Kidney epithelial cell (primary cell): ENCODE data around the gene ANKRD28. TPM values are rescaled to one million over a fixed set of nuclear protein-coding genes. Genes with fewer than 3 reads are reported as not detected.

ENCODE experiments used
- DNase-seq: peaks from one replicate; pipeline ENCODE4 v3.0.0-alpha.2; 2010; ENCODE audit warnings: low read depth
- H3K27me3 ChIP-seq: 2 replicates; pipeline ENCODE4 v1.6.0; 2011; ENCODE audit warnings: low read length; ENCODE audit not compliant: control insufficient read depth, insufficient read depth
- H3K36me3 ChIP-seq: 2 replicates; pipeline ENCODE4 v1.5.1; 2011; ENCODE audit warnings: low read length; ENCODE audit not compliant: control insufficient read depth, insufficient read depth
- H3K4me3 ChIP-seq: 2 replicates; pipeline ENCODE4 v1.5.1; 2011; ENCODE audit warnings: low read depth, mild to moderate bottlenecking, control low read depth, low read length
- CTCF ChIP-seq: IDR thresholded peaks from 2 replicates; pipeline ENCODE4 v1.5.1; 2011; ENCODE audit warnings: mild to moderate bottlenecking, moderate library complexity, low read length, control low read depth, inconsistent platforms; ENCODE audit not compliant: insufficient read depth, poor library complexity, severe bottlenecking
- total RNA-seq: library from RNA; depleted of rRNA; stranded (reverse); fragments of >200 nt; gene quantifications from 2 replicates; pipeline ENCODE4 v1.2.3, GENCODE V29; 2015

ANKRD28 gene
- total RNA-seq, 1 donor from 2014 or later = 27.4 TPM

DNA sequence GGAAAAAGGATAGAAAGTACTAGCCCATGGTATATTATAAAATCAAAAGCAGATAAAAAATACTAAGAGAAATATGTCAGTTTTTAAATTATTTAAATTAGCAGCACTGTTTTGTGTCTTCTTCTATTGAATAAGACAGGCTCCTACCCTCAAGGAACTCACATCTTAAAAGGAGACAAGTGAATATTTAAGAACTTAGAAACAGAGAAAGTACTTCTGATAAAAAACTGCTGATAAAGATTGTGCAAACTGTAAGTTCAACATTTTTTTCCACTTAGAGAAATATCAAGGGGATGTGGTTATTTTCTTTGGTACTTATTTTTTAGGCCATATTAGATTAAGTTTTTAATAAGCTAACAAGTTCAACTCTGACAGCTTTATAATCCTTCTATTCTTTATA lies 3.0 kb upstream of the ANKRD28 start:
- H3K4me3 ChIP-seq = no peak overlapping the region
- H3K36me3 ChIP-seq = no peaks in the 10 kb centered on the region
- DNase-seq = no peak
- H3K27me3 ChIP-seq = no peaks in the 10 kb centered on the region
- no peak for TF ChIP-seq CTCF

DNA sequence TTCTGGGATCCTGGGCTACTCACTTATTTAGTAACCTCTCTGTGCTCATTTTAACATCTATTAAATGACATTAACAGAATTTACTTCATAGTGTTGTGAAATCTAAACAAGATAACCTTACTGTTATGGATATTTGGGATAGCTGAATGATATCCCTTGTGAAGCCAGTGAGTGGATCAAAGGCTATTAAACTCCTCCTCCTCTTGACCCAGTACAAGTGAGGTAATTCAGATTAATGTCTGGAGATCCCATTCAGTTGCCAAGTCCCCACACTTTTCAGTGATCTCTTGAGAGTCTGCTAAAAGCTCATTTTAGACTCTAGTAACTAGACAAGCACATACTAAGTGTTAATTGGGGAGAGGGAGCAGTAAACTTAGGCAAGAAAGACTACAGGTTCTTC lies 2.5 kb upstream of the ANKRD28 start:
- no peak for TF ChIP-seq CTCF
- Histone ChIP-seq H3K27me3 (no peaks in the 10 kb centered on the region), H3K36me3 (no peaks in the 10 kb centered on the region), H3K4me3 (no peak overlapping the region)
- no peak for DNase-seq

DNA sequence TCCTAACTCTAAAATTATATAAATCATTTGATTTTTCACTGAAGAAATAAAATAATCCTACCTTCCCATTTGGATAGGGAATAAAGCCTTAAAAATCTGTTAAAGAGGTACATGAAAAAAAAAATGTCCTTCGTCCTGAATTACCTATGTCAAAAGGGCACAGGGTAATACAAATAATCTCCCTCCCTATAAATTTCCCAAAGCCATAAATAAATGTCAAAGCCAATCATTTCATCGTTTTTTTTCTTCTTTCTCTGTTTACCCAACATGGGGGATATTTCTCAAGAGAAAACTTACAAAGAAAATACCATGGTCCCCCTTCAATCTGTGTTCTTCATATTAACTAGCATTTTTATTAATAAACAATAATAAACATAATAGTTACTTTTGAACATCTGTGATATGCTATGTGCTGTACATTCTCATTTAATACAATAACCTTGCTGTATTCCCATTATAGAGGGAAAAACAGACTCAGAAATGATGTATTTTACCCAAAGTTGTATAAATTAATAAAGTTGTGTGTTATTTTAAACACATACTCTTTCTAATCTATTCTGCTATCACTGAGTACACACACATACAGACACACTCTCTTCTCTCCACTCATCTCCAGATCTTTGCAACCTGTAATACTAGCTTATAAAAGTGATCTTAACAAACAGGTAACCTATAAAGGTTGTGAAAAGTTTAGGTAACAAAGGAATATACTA lies 910 bp upstream of the ANKRD28 start:
- TF ChIP-seq CTCF = no peak
- H3K4me3 ChIP-seq = no peak overlapping the region
- no peaks in the 10 kb centered on the region for H3K27me3 ChIP-seq
- H3K36me3 ChIP-seq = no peaks in the 10 kb centered on the region
- DNase-seq = no peak

DNA sequence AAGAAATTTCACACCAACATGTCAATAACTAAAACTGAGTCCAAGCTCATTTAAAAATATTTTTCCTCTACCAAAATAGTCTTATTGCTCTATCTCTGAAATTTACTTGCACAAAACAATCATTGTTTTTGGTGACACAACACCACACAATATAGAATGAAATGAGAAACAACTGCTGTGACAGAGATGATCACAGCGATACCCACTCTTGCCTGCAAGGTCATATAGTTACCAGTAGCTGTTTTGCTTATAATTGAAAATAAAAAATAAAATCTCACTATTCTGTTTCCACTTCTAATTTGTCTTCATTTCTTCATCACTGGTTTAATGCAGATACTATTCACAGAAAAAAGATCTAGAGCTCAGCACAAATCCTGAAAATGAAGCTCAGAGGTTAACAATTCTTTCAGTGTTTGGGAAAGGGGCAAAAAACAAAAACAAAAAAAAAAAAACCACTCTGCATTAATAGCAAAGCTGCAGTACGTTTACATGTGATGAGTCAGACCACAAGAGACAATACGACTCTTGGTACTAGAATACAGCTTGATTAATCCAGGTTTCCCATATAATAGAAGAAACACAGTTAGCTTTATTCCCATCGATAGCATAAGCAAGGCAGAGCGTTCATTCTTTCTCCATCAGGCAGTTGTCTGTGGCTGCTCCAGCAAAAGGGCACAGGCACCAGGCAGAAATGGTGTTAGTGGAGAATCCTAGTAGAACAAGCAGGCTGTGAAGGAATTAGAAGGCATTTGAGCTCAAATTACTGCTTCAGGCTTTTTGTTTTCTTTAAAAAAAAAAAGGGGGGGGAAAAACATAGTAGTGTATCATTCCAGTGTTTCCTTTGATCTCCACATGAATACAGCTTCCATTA lies 773 bp downstream of the ANKRD28 start:
- H3K27me3 ChIP-seq = no peaks in the 10 kb centered on the region
- H3K36me3 ChIP-seq = no peaks in the 10 kb centered on the region
- TF ChIP-seq CTCF = no peak
- H3K4me3 ChIP-seq = peak overlapping the region; percentile 33
- DNase-seq = no peak

DNA sequence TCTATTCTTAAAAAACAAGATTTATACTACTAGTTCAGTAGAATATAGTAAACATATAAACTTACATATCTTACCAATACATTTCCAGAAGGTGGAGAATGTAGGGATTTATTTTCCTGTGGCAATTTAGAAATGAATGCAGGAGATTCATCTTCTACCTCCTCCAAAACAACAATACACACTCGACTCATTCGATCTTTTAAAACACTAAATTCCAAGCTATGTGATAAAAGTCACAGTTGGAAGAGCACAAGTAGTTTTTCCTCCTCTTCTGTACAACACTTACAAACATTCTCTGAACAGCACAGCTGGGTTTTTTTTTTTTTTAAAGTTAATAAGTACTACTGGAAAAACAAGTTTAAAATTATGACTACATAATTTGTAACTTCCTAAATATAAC lies 1.4 kb downstream of the ANKRD28 start:
- no peak for DNase-seq
- Histone ChIP-seq H3K4me3 (peak overlapping the region; percentile 33), H3K36me3 (no peaks in the 10 kb centered on the region), H3K27me3 (no peaks in the 10 kb centered on the region)
- no peak for TF ChIP-seq CTCF
